Heart left ventricle (tissue), 16 donors: ENCODE data around the gene ZNF423. TPM values are rescaled to one million over a fixed set of nuclear protein-coding genes. Genes with fewer than 3 reads are reported as not detected.

Source experiments
- ATAC-seq, 4 donors: fragments of 200-7000 bp; cut with Tn5 transposase; one replicate each; pipeline ENCODE4 v1.9.1; 2020 to 2022; ENCODE audit warnings: moderate library complexity in 4 of 4, mild to moderate bottlenecking in 3 of 4, moderate number of reproducible peaks in 1 of 4
- DNase-seq, 5 donors: peaks; one replicate each; pipeline ENCODE4 v3.0.0-alpha.2; 2020
- H3K27ac ChIP-seq, 12 donors: fragments of 200-600 bp; sonication (generic) in 4 of 12; one replicate each; pipeline versions ENCODE4 v1.5.0 to v1.8.0; 2016 to 2022; ENCODE audit warnings: mild to moderate bottlenecking in 2 of 12
- H3K27me3 ChIP-seq, 9 donors: fragments of 200-600 bp; sonication (generic) in 2 of 9; one replicate each; pipeline versions ENCODE4 v1.5.1 to v1.8.0; 2016 to 2022; ENCODE audit warnings: mild to moderate bottlenecking in 3 of 9
- H3K36me3 ChIP-seq, 9 donors: fragments of 200-600 bp; sonication (generic) in 2 of 9; one replicate each; pipeline versions ENCODE4 v1.5.0 to v1.8.0; 2018 to 2022; ENCODE audit warnings: mild to moderate bottlenecking in 2 of 9
- H3K4me1 ChIP-seq, 12 donors: fragments of 200-600 bp; sonication (generic) in 4 of 12; one replicate each; pipeline versions ENCODE4 v1.5.0 to v1.8.0; 2016 to 2022; ENCODE audit warnings: mild to moderate bottlenecking in 3 of 12
- H3K4me3 ChIP-seq, 12 donors: fragments of 200-600 bp; sonication (generic) in 4 of 12; one replicate each; pipeline versions ENCODE4 v1.5.0 to v1.8.0; 2017 to 2022; ENCODE audit warnings: mild to moderate bottlenecking in 9 of 12, moderate library complexity in 4 of 12
- H3K9me3 ChIP-seq, 12 donors: fragments of 200-600 bp; sonication (generic) in 4 of 12; one replicate each; pipeline versions ENCODE4 v1.5.0 to v1.8.0; 2016 to 2022; ENCODE audit warnings: mild to moderate bottlenecking in 1 of 12
- CTCF ChIP-seq, 12 donors: fragments of 200-600 bp; sonication (generic) in 4 of 12; IDR thresholded peaks; one replicate each; pipeline versions ENCODE4 v1.5.0 to v1.8.0; 2018 to 2022; ENCODE audit warnings: antibody characterized with exemption in 12 of 12, mild to moderate bottlenecking in 5 of 12
- POLR2A ChIP-seq, 2 donors: fragments of 450-650 bp; IDR thresholded peaks; one replicate each; pipeline ENCODE4 v1.6.1; 2017; ENCODE audit warnings: antibody characterized with exemption in 2 of 2, mild to moderate bottlenecking in 2 of 2, moderate library complexity in 2 of 2
- WGBS, 4 donors: extraction: QIAGEN DNeasy Blood & Tissue Kit in 2 of 4; methylation state at CpG; one replicate each; pipeline versions ENCODE4 v1.1.5 to v1.1.7; 2013 to 2018; 5-methylcytosine and 5-hydroxymethylcytosine counted together
- intact Hi-C, 10 donors: fragments of 100-400 bp; cut with DNase I; formaldehyde crosslinking; loops; one replicate each; pipeline versions ENCODE4 v1.11.1 to v1.14.2; 2022
- polyA plus RNA-seq, 2 donors: library from polyadenylated mRNA; stranded (reverse); fragments of 200-250 nt; gene quantifications; one replicate each; pipeline ENCODE4 v1.2.3, GENCODE V29; 2013
- total RNA-seq, 9 donors: library from RNA; depleted of rRNA in 2 of 9; stranded (reverse); fragments of >200 nt in 2 of 9; fragmentation: NEBNext Ultra II Directional in 3 of 9; extraction: Animal tissue kit (Norgen Biotek cat#: 25700) in 3 of 9; gene quantifications; one replicate each; pipeline versions ENCODE4 v1.1.0 to v1.2.4, GENCODE V29; 2016 to 2023
- donor health status: ischemic (EF 13 %, LVEDD 7.1; RV severe dilation, severe dysfunction).
- donor health status: healthy with polysubstance abuse.
- donor health status: DM: no; HTN: yes; CAD: no.
- donor health status: DM: no; HTN: no; CAD: no.
- donor health status: ischemic (EF 25% LVEDD 6.9; RV normal size, moderate dysfunction).
- donor health status: ischemic (EF 25% LVEDD 5.7; RV mildly dilated, moderate dysfunction).
- donor health status: healthy.
- donor health status: DM: yes; HTN: yes; CAD: no.
- donor health status: ischemic (EF 35%, LVEDD 5.7; RV mildly dilated, moderate dysfunction).
- donor health status: nonischemic (EF 11% LVEDD 7.7; RV severe dilation, severe dysfunction).
- donor health status: DM: yes; HTN: yes; CAD: no.
- donor health status: PGD.
- donor health status: ischemic (EF 29% LVEDD 5.4; RV normal size, mild dysfunction).
- donor health status: nonischemic (EF 23%, LVEDD 6.1; RV moderate dilation, normal function).

The ZNF423 gene
- total and polyA plus RNA-seq, 11 donors = 1.8 to 10.4 (median 5.7) TPM

GRCh38 chr16:49746545-49746944 is 109.4 kb downstream of the ZNF423 start:
- TF ChIP-seq POLR2A (IDR thresholded peaks at IDR 0.05) (no peak), CTCF (IDR thresholded peaks at IDR 0.05) (no peak)
- Histone ChIP-seq H3K27ac (no peak overlapping the region), H3K4me1 (peaks cover 0 to 27% (median 10%) of the 10 kb centered on the region in 12 donors), H3K9me3 (no peaks in the 10 kb centered on the region), H3K4me3 (no peak overlapping the region), H3K27me3 (peaks cover 0 to 13% (median 0%) of the 10 kb centered on the region in 9 donors), H3K36me3 (no peaks in the 10 kb centered on the region)
- DNase-seq (no peak), ATAC-seq (no peak)
- intact Hi-C loops = loop anchor here in 2 of 10 donors (10.0 kb wide), 2 partner anchors 132 to 342 kb away; no protein-coding TSS in a partner anchor
- 88 to 95% (median 93%) methylated on average over 12 to 13 of the region's 13 CpGs for WGBS, 4 donors

- H3K4me1 ChIP-seq = peaks cover 0 to 18% (median 4%) of the 10 kb centered on the region in 12 donors
- intact Hi-C loops = loop anchor here in 2 of 10 donors (10.0 kb wide), 2 partner anchors 131 to 341 kb away; no protein-coding TSS in a partner anchor
- TF ChIP-seq CTCF (IDR thresholded peaks at IDR 0.05) = no peak
- TF ChIP-seq POLR2A (IDR thresholded peaks at IDR 0.05) = no peak
- no peak overlapping the region for H3K27ac ChIP-seq
- H3K36me3 ChIP-seq = no peaks in the 10 kb centered on the region
- H3K4me3 ChIP-seq = no peak overlapping the region
- H3K27me3 ChIP-seq = peaks cover 0 to 13% (median 0%) of the 10 kb centered on the region in 9 donors
- DNase-seq = no peak
- no peak for ATAC-seq
- WGBS, 4 donors = 90 to 92% (median 90%) methylated on average over 11 of the region's 11 CpGs
- H3K9me3 ChIP-seq = no peaks in the 10 kb centered on the region
These were observed 110.6 kb downstream of the ZNF423 start for GRCh38 chr16:49745311-49745747.

- Histone ChIP-seq H3K9me3 (no peaks in the 10 kb centered on the region), H3K4me1 (peaks cover 0 to 12% (median 0%) of the 10 kb centered on the region in 12 donors), H3K27ac (no peak overlapping the region), H3K4me3 (no peak overlapping the region), H3K27me3 (peaks cover 0 to 13% (median 0%) of the 10 kb centered on the region in 9 donors), H3K36me3 (no peaks in the 10 kb centered on the region)
- intact Hi-C loops = loop anchor here in 2 of 10 donors (10.0 kb wide), 2 partner anchors 130 to 340 kb away; no protein-coding TSS in a partner anchor
- 87 to 94% (median 91%) methylated on average over 16 to 19 of the region's 19 CpGs for WGBS, 4 donors
- TF ChIP-seq POLR2A (IDR thresholded peaks at IDR 0.05) (no peak), CTCF (IDR thresholded peaks at IDR 0.05) (no peak)
- DNase-seq (no peak), ATAC-seq (peak in 1 of 4 donors; percentile 16)
These were observed 111.4 kb downstream of the ZNF423 start for GRCh38 chr16:49744244-49745220.

- 88 to 96% (median 92%) methylated on average over 10 of the region's 10 CpGs for WGBS, 4 donors
- H3K4me1 ChIP-seq = peaks cover 0 to 7% (median 0%) of the 10 kb centered on the region in 12 donors
- H3K9me3 ChIP-seq = no peaks in the 10 kb centered on the region
- no peak overlapping the region for H3K4me3 ChIP-seq
- intact Hi-C loops = loop anchor here in 2 of 10 donors (10.0 kb wide), 2 partner anchors 129 to 339 kb away; no protein-coding TSS in a partner anchor
- no peak for TF ChIP-seq CTCF (IDR thresholded peaks at IDR 0.05)
- TF ChIP-seq POLR2A (IDR thresholded peaks at IDR 0.05) = no peak
- peaks cover 0 to 6% (median 0%) of the 10 kb centered on the region in 9 donors for H3K27me3 ChIP-seq
- ATAC-seq (peak in 1 of 4 donors; percentile 9), DNase-seq (no peak)
- no peak overlapping the region for H3K27ac ChIP-seq
- no peaks in the 10 kb centered on the region for H3K36me3 ChIP-seq
These were observed 112.3 kb downstream of the ZNF423 start for GRCh38 chr16:49743658-49744057.
